Measurements from ENCODE around the gene OTOGL.
A peak's percentile ranks its signal among the peaks of the same experiment; 100 is the strongest.

OTOGL gene

DNA sequence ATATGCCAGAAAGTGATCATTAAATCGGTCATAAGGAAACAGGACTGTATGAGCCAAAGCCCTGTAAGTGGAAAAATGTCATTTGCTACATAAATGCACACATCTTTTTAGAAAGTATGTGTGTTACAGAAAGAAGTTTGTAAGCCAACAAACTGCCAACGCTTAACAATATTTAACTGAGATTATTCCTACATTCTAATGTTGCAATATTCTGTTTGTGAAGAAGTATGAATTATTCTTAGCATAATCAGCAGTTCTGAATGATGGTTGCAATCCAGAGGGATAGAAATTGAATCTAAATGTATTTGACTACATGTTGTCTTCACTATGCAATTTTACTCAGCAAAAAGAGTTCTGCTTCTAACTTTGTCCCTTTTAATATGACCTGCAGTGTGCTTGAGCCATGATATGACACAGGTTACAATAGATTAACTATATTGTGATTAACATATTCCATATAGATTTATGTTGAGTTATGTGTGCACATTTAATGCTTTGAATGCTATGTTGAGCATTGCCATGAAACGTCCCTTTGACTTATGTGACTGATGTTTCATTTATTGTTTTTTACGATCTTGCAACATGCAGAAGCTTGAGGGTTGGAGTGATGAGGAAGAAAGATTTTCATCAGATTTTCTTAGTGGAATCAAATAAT is 277.9 kb downstream of the OTOGL start:
- no peak for DNase-seq

DNA sequence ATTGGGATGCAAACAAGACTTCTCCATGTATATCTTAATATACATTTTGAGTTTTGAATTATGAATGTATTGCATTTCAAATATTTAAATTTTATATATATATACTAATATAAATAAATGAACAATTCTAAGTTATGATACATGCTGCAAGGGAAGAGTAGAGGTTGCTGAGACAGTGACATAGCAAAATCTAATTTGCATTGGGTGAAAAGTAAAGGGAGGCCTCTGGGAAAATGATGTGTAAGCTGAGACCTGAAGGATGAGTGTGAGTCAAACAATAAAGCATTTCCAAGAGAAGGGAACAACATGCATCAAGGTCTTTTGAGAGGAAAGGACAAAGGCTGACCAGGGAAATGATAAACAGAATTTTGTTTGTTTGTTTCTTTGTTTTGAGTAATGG is 281.8 kb downstream of the OTOGL start:
- DNase-seq: no peak

- no peak for DNase-seq
Observed at GRCh38 chr12:80382254-80382653, 282.9 kb downstream of the OTOGL start.

DNA sequence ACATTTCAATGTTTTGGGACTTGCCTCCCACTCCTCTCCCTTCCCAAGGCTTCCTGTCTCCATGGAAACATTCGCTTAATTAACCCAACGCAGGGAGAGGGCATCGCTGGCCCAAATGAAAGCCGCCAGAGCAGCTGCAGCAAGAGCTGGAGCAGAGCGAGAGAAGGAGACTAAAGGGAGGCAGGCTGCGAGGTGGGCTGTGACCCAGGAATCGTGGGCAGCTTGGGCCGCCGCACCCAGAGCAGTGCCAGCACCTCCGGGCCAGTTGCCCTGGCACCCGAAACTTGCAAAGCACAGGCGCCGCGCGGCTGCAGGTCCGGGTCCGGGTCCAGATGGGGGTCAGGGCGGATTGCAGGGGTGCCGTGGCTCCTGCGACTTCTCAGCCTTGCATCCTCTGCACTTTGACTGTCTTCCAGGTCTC is 301.2 kb downstream of the OTOGL start:
- DNase-seq: no peak

- DNase-seq: no peak
Observed at GRCh38 chr12:80401191-80401590, 301.9 kb downstream of the OTOGL start.

DNA sequence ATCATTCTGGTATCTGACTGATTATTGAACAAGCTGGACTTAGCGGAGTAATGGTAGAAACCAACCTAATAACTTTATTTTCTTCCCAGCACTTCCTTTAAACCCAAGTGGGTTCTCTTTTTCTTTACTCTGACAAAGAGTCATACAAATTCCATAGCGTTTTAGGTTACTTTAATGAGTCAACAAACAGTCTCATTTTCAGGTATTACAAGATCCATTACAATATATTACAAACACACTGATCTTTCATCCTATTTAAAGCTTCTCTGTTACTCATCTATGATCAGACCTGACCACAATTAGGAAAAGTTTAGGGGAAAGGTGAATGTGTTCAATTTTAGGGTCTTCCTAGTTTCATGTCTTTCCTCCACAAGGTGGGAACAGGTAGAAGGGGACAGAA is 305.3 kb downstream of the OTOGL start:
- no peak for DNase-seq

GRCh38 chr12:80406253-80406652 is 306.9 kb downstream of the OTOGL start:
- no peak for DNase-seq

DNA sequence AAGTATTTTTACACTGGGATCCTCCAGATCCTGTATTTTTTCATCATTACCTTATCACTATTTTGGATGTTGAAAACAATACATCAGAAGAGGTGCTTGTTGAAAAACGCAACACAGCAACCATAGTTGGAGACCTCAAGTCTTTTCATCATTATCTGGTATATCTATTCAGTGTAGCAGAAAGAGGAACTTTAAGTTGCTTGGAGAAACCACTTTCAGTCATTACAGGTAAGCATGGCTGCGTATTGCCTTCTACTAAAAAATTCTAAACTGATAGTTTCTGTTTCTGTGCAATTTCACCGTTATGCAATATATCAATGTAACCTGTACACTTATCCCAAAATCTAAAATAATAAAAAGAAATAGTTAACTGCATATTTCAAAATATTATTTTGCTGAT is 312.4 kb downstream of the OTOGL start:
- DNase-seq: no peak

DNA sequence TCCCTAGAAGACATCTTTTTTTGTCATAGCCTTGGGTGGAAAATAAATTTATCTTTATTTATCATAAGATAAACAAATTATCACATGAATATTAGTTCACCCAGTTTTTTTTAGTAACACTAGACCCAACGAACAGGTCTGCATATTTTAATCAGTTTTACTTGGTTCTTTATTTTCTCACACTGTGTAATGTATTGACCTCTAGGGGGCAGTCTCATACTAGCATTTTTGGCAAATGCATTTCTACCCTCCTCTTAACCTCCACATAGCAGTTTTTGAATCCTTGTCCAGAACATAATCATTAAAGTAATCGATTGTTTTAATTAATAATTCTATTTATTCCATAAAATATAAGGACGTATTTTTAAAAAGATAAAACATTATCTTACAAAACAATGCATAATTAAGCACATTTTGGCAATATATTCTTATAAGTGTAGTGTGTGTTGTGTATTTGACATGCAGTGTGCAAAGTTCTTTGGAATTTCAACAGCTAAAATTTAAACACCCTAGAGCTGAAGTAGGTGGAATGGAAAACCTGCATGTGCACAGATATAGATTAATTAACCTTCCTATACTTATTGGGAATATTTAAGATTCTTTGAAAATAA is 313.1 kb downstream of the OTOGL start:
- peak; percentile 45 for DNase-seq

- DNase-seq: no peak
Observed at GRCh38 chr12:80413462-80413861, 314.1 kb downstream of the OTOGL start.

- no peak for DNase-seq
Observed at GRCh38 chr12:80415466-80415865, 316.1 kb downstream of the OTOGL start.

DNA sequence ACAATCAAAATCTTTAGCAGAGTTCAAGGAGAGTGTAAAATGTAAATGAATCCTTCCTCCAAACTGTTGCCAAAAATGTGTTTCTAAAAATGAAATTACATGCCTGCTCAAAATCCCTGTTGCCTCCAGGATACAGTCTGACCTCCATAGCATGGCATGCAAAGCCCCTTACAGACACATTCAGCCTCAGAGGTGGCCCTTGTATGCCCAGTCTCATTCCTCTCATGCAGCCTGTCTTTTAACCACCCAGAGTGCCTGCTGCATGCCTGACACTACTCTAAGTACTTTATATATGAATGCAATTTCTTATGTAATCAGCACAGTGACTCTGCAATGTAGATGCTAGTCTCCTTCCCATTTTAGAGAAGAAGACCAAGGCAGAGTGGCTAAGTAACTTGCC is 320.3 kb downstream of the OTOGL start:
- no peak for DNase-seq

DNA sequence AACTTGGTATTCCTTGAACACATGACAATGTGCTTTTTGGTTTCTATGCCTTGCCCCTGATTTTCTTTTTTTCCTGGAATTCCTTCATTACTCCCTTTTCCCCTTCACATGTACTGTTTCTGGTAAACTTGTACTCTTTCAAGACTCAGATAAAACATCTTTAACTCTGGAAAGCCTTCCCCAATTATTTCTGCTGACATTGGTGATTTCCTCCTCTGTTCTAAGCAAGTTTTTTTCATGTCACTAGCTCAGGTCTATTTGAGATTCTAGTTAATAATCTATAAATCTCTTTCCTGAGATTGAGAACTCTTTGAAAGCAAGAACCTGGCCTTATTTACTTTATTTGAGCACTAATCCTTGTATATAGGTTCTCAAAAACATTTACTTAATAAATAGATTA is 320.7 kb downstream of the OTOGL start:
- no peak for DNase-seq

DNA sequence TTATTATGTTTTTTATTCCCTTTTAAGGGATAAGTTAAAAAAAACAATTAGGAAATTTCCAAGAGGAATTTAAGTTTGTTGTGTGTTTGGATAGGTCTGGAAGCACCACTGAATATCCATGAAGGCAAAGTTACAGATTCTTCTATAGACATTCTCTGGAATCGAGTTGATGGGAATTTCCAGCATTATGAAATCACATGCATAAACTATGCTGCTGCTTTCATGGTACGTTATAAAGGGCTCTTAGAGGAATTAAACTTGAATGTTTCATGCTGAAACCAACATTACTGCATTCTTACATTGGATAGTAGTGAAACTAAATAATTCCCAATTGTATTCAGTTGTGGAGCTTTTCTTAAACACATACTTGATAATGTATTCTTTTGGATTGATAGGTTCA is 323.2 kb downstream of the OTOGL start:
- no peak for DNase-seq

Measured in activated CD4-positive, alpha-beta T cell treated with anti-CD3 and anti-CD28 coated beads, Interleukin-2, amount 50 U/mL, for 16 hours (primary cell).